Thyroid gland (tissue), 4 donors: ENCODE measurements around the gene MT3.
"Not testable (repeated sequence)": the region's sequence is repeated elsewhere in the genome, so short reads cannot be mapped to it uniquely, and the experiment has no call there.

Source experiments
- CTCF ChIP-seq, 6 experiments: fragments of 200-600 bp in 3 of 6; fragments of 450-650 bp in 3 of 6; sonication (generic) in 3 of 6; IDR thresholded peaks; one replicate each; pipeline ENCODE4 v1.5.1; 2016 to 2019; ENCODE audit warnings: antibody characterized with exemption in 6 of 6, mild to moderate bottlenecking in 2 of 6, inconsistent platforms in 1 of 6, moderate library complexity in 1 of 6
- POLR2A ChIP-seq, 2 donors: fragments of 450-650 bp; IDR thresholded peaks; one replicate each; pipeline ENCODE4 v1.6.1; 2017; ENCODE audit warnings: antibody characterized with exemption in 2 of 2, mild to moderate bottlenecking in 2 of 2, moderate library complexity in 1 of 2

DNA sequence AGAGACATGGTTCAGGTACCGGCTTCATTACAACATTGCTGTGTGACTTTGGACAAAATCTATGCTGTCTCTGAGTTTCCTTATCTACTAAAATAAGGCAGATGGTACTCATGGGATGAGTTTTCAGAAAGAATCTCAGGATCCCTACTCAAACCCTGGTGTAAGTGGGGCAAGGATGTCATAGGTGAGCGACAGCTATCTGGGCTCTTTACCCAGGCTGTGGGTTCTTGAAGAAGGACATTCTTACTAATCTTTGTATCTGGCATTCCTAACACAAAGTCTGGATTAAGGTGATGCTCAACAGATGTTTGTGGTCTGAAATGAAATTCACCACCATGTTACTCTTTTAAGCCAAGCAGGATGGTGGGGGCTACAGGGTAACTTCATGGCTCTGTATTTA, 6.4 kb upstream of the MT3 start:
- TF ChIP-seq CTCF, POLR2A (IDR thresholded peaks at IDR 0.05): not testable (repeated sequence)
